ENCODE results near the gene FAM76A.
"Not testable (repeated sequence)": the region's sequence is repeated elsewhere in the genome, so short reads cannot be mapped to it uniquely, and the experiment has no call there.

DNA sequence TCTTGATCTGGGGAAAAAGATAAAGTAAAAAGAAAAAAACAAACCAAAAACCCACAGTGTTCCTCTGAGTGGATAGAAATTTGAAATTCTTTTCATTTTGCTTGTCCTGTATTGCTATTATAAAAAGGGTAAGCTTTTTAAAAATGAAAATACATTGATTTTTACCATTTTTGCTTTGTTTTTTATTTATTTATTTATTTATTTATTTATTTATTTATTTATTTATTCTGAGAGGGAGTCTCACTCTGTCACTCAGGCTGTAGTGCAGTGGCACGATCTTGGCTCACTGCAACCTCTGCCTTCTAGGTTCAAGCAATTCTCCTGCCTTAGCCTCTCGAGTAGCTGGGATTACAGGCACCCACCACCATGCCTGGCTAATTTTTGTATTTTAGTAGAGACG lies 82.4 kb downstream of the FAM76A start:
- TF ChIP-seq, protein P1, sequence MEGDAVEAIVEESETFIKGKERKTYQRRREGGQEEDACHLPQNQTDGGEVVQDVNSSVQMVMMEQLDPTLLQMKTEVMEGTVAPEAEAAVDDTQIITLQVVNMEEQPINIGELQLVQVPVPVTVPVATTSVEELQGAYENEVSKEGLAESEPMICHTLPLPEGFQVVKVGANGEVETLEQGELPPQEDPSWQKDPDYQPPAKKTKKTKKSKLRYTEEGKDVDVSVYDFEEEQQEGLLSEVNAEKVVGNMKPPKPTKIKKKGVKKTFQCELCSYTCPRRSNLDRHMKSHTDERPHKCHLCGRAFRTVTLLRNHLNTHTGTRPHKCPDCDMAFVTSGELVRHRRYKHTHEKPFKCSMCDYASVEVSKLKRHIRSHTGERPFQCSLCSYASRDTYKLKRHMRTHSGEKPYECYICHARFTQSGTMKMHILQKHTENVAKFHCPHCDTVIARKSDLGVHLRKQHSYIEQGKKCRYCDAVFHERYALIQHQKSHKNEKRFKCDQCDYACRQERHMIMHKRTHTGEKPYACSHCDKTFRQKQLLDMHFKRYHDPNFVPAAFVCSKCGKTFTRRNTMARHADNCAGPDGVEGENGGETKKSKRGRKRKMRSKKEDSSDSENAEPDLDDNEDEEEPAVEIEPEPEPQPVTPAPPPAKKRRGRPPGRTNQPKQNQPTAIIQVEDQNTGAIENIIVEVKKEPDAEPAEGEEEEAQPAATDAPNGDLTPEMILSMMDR (IDR thresholded peaks at IDR 0.05; ENCODE audit: poor library complexity) = not testable (repeated sequence)
- TF ChIP-seq EZH2phosphoT487 (IDR thresholded peaks at IDR 0.05; ENCODE audit: low read depth, severe bottlenecking, unreplicated experiment); EZH2 (IDR thresholded peaks at IDR 0.05; ENCODE audit: borderline replicate concordance): not testable (repeated sequence)

All from hepatocyte (in vitro differentiated cells).